HEK293 (cell line): ENCODE data around the gene ERBB2.

Experiments
- ATF2 ChIP-seq: fragments of 450-650 bp; formaldehyde crosslinking; IDR thresholded peaks from 2 replicates; pipeline ENCODE4 v1.5.1; 2016; ENCODE audit warnings: missing biosample characterization, missing genetic modification characterization, low read depth
- BCL11A ChIP-seq: fragments of 450-650 bp; formaldehyde crosslinking; IDR thresholded peaks from 2 replicates; pipeline ENCODE4 v1.5.1; 2016; ENCODE audit warnings: low read depth, missing biosample characterization, missing genetic modification characterization
- FEZF1 ChIP-seq: fragments of 450-650 bp; formaldehyde crosslinking; IDR thresholded peaks from 2 replicates; pipeline ENCODE4 v1.5.1; 2016; ENCODE audit warnings: missing biosample characterization, missing genetic modification characterization
- IKZF3 ChIP-seq: fragments of 450-650 bp; IDR thresholded peaks from 2 replicates; pipeline ENCODE4 v1.5.0; 2018; ENCODE audit warnings: missing biosample characterization, mild to moderate bottlenecking, missing genetic modification characterization, moderate library complexity
- KLF7 ChIP-seq: fragments of 450-650 bp; formaldehyde crosslinking; IDR thresholded peaks from 2 replicates; pipeline ENCODE4 v1.5.1; 2016; ENCODE audit warnings: missing biosample characterization, missing genetic modification characterization, borderline replicate concordance
- MEIS1 ChIP-seq: sonication (generic); formaldehyde crosslinking; IDR thresholded peaks from 2 replicates; pipeline ENCODE4 v1.8.1; 2022; ENCODE audit warnings: missing genetic modification reagents, mild to moderate bottlenecking, borderline replicate concordance
- OSR2 ChIP-seq: fragments of 450-650 bp; formaldehyde crosslinking; IDR thresholded peaks from 2 replicates; pipeline ENCODE4 v1.5.1; 2016; ENCODE audit warnings: missing biosample characterization, missing genetic modification characterization
- PRDM6 ChIP-seq: fragments of 450-650 bp; formaldehyde crosslinking; IDR thresholded peaks from 2 replicates; pipeline ENCODE4 v1.5.1; 2017; ENCODE audit warnings: missing biosample characterization, missing genetic modification characterization
- REST ChIP-seq: fragments of 450-650 bp; formaldehyde crosslinking; IDR thresholded peaks from 2 replicates; pipeline ENCODE4 v1.5.1; 2016; ENCODE audit warnings: missing biosample characterization, missing genetic modification characterization
- TCF7L2 ChIP-seq: IDR thresholded peaks from 2 replicates; pipeline ENCODE4 v1.6.1; 2011; ENCODE audit warnings: low read depth, mild to moderate bottlenecking, inconsistent platforms, low read length, moderate library complexity, borderline replicate concordance
- TRIM28 ChIP-seq: IDR thresholded peaks from 2 replicates; pipeline ENCODE4 v1.6.1; 2011; ENCODE audit warnings: low read length, control low read depth, borderline replicate concordance
- ZBTB20 ChIP-seq: fragments of 450-650 bp; formaldehyde crosslinking; IDR thresholded peaks from 2 replicates; pipeline ENCODE4 v1.5.1; 2016; ENCODE audit warnings: missing biosample characterization, missing genetic modification characterization
- ZEB2 ChIP-seq: fragments of 450-650 bp; formaldehyde crosslinking; IDR thresholded peaks from 2 replicates; pipeline ENCODE4 v1.5.1; 2016; ENCODE audit warnings: missing biosample characterization, missing genetic modification characterization
- ZNF138 ChIP-seq: fragments of 450-650 bp; formaldehyde crosslinking; IDR thresholded peaks from 2 replicates; pipeline ENCODE4 v1.5.1; 2016; ENCODE audit warnings: missing biosample characterization, missing genetic modification characterization, borderline replicate concordance
- ZNF169 ChIP-seq: fragments of 450-650 bp; formaldehyde crosslinking; IDR thresholded peaks from 2 replicates; pipeline ENCODE4 v1.5.1; 2016; ENCODE audit warnings: missing biosample characterization, missing genetic modification characterization
- ZNF248 ChIP-seq: fragments of 450-650 bp; formaldehyde crosslinking; IDR thresholded peaks from 2 replicates; pipeline ENCODE4 v1.5.1; 2017; ENCODE audit warnings: missing biosample characterization, missing genetic modification characterization
- ZNF37A ChIP-seq: fragments of 450-650 bp; IDR thresholded peaks from 2 replicates; pipeline ENCODE4 v1.5.1; 2018; ENCODE audit warnings: missing biosample characterization, missing genetic modification characterization
- ZNF488 ChIP-seq: fragments of 450-650 bp; formaldehyde crosslinking; IDR thresholded peaks from 2 replicates; pipeline ENCODE4 v1.5.1; 2016; ENCODE audit warnings: missing biosample characterization, missing genetic modification characterization
- ZNF514 ChIP-seq: fragments of 450-650 bp; formaldehyde crosslinking; IDR thresholded peaks from 2 replicates; pipeline ENCODE4 v1.5.1; 2016; ENCODE audit warnings: missing biosample characterization, missing genetic modification characterization
- ZNF529 ChIP-seq: fragments of 450-650 bp; formaldehyde crosslinking; IDR thresholded peaks from 2 replicates; pipeline ENCODE4 v1.5.1; 2017; ENCODE audit warnings: missing genetic modification characterization, missing biosample characterization; ENCODE audit not compliant: insufficient replicate concordance
- ZNF560 ChIP-seq: fragments of 450-650 bp; formaldehyde crosslinking; IDR thresholded peaks from 2 replicates; pipeline ENCODE4 v1.5.1; 2017; ENCODE audit warnings: missing biosample characterization, missing genetic modification characterization, borderline replicate concordance
- ZNF580 ChIP-seq: fragments of 450-650 bp; formaldehyde crosslinking; IDR thresholded peaks from 2 replicates; pipeline ENCODE4 v1.5.1; 2016; ENCODE audit warnings: missing biosample characterization, missing genetic modification characterization
- ZNF610 ChIP-seq: fragments of 450-650 bp; formaldehyde crosslinking; IDR thresholded peaks from 2 replicates; pipeline ENCODE4 v1.5.1; 2016; ENCODE audit warnings: missing biosample characterization, missing genetic modification characterization, borderline replicate concordance
- ZNF660 ChIP-seq: fragments of 450-650 bp; IDR thresholded peaks from 2 replicates; pipeline ENCODE4 v1.5.1; 2018; ENCODE audit warnings: missing biosample characterization, mild to moderate bottlenecking, missing genetic modification characterization
- ZNF692 ChIP-seq: fragments of 450-650 bp; formaldehyde crosslinking; IDR thresholded peaks from 2 replicates; pipeline ENCODE4 v1.5.1; 2016; ENCODE audit warnings: missing biosample characterization, missing genetic modification characterization
- ZNF791 ChIP-seq: fragments of 450-650 bp; formaldehyde crosslinking; IDR thresholded peaks from 2 replicates; pipeline ENCODE4 v1.5.1; 2016; ENCODE audit warnings: missing biosample characterization, missing genetic modification characterization
- ZNF792 ChIP-seq: fragments of 450-650 bp; formaldehyde crosslinking; IDR thresholded peaks from 2 replicates; pipeline ENCODE4 v1.5.1; 2016; ENCODE audit warnings: missing biosample characterization, missing genetic modification characterization
- ZSCAN30 ChIP-seq: fragments of 450-650 bp; IDR thresholded peaks from 2 replicates; pipeline ENCODE4 v1.5.1; 2018; ENCODE audit warnings: missing biosample characterization, mild to moderate bottlenecking, missing genetic modification characterization, moderate library complexity

Gene ERBB2

GRCh38 chr17:39667945-39668924 is 31.6 kb upstream of the ERBB2 start, which contains the start of gene PNMT (continued):
- peak; percentile 95 for TF ChIP-seq ZNF660 (tag by site-specific recombination)
- TF ChIP-seq FEZF1 (tag by site-specific recombination): no peak
- no peak for TF ChIP-seq ZNF791
- no peak for TF ChIP-seq MEIS1 (CRISPR knock-in tag)
- TF ChIP-seq REST: no peak
- no peak for TF ChIP-seq OSR2 (tag by site-specific recombination)
- 0 out of 2 replicates have a peak, but pooled peaks have one; percentile 27 for TF ChIP-seq ZNF610
- TF ChIP-seq ZSCAN30 (tag by site-specific recombination): peak; percentile 92
- TF ChIP-seq ZNF248: no peak
- TF ChIP-seq ZEB2: peak; percentile 86
- no peak for TF ChIP-seq ZNF488 (tag by site-specific recombination)
- no peak for TF ChIP-seq TRIM28
- TF ChIP-seq ZNF37A (tag by site-specific recombination): no peak
- no peak for TF ChIP-seq PRDM6 (tag by site-specific recombination)
- no peak for TF ChIP-seq ZNF560
- no peak for TF ChIP-seq TCF7L2
- TF ChIP-seq ZNF692 (tag by site-specific recombination): peak; percentile 60
- no peak for TF ChIP-seq ZNF529 (tag by site-specific recombination)
- TF ChIP-seq IKZF3: no peak
- TF ChIP-seq ZNF514 (tag by site-specific recombination): no peak
- no peak for TF ChIP-seq KLF7 (tag by site-specific recombination)
- TF ChIP-seq ZNF138 (tag by site-specific recombination): no peak
- peak; percentile 47; the same call in 1 of the 2 replicates for TF ChIP-seq ZNF580 (tag by site-specific recombination)
- no peak for TF ChIP-seq ZNF792
- no peak for TF ChIP-seq ATF2
- no peak for TF ChIP-seq ZNF169 (tag by site-specific recombination)
- 0 out of 2 replicates have a peak, but pooled peaks have one; percentile 44 for TF ChIP-seq BCL11A (tag by site-specific recombination)
- TF ChIP-seq ZBTB20: peak; percentile 92
